GM19455 (cell line): Measurements from ENCODE around the gene ZMYND8.
"Not testable (repeated sequence)": the region's sequence is repeated elsewhere in the genome, so short reads cannot be mapped to it uniquely, and the experiment has no call there.

Experiments used
- ATAC-seq: cut with Tn5 transposase; IDR thresholded peaks from one replicate; pipeline ENCODE4 v1.9.1; 2021; ENCODE audit not compliant: unreplicated experiment

ZMYND8 gene

DNA sequence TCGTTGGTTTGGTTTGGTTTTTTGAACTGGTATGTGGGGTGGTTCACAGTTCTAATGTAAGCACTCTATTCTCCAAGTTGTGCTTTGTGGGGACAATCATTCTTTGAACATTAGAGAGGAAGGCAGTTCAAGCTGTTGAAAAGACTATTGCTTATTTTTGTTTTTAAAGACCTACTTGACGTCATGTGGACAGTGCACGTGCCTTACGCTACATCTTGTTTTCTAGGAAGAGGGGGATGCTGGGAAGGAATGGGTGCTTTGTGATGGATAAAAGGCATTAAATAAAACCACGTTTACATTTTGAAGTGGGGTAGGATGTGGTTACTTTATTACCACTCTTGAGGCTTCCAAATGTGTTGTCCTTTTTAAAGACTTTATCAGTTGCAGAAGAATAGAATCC lies 168.0 kb downstream of the ZMYND8 start:
- ATAC-seq, result no peak

DNA sequence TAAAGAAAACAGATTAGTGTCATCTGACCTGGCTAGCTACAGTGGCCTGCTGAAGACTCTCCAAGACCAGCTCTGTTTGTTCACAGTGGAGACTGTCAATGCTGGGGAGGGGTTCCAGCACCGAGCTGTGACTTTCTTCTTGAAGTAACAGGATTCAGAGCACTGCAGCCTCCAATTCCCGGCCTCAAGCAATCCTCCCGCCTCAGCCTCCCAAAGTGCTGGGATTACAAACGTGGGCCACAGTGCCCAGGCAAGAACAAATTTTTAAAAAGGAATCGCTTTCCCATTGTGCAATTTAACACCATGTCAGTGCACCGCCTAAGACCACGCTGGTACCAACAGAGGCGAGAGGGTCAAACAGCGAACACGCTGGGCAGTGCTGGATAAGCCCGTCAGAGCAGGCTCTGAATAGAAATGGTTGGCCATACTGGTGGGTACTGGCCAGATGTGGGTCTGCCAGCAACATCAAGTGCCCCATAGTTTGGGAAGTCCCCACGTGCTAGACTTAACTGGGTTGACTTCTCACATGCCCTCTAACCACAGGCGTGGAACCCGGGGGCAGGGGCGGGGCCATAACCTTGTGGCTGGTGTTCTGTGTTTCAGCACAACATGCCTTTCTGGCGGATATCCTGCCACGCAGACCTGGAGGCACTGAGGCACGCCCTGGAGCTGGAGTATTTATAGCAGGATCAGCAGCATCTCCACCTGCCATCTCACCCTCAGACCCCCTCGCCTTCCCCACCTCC lies 168.9 kb downstream of the ZMYND8 start:
- no peak for ATAC-seq

DNA sequence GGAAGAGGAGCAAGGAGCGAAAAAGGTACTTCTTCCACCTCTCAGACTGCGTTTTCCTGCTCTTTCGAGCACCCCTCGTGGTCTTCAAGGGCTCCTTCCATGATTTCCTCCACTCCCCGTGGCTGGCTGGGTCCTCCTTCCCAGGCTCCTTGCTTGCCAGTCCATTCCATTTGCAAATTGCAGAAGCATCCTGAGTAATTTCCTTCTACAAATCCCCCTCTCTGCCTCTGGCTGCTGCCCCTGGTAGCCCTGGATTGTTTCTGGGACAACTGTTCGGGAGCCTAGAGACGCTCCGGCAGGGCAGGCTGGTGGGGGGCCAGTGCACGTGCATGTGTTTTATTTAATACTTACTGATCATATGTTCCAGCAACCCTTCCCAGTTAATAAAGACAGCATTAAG lies 173.1 kb downstream of the ZMYND8 start:
- no peak for ATAC-seq

DNA sequence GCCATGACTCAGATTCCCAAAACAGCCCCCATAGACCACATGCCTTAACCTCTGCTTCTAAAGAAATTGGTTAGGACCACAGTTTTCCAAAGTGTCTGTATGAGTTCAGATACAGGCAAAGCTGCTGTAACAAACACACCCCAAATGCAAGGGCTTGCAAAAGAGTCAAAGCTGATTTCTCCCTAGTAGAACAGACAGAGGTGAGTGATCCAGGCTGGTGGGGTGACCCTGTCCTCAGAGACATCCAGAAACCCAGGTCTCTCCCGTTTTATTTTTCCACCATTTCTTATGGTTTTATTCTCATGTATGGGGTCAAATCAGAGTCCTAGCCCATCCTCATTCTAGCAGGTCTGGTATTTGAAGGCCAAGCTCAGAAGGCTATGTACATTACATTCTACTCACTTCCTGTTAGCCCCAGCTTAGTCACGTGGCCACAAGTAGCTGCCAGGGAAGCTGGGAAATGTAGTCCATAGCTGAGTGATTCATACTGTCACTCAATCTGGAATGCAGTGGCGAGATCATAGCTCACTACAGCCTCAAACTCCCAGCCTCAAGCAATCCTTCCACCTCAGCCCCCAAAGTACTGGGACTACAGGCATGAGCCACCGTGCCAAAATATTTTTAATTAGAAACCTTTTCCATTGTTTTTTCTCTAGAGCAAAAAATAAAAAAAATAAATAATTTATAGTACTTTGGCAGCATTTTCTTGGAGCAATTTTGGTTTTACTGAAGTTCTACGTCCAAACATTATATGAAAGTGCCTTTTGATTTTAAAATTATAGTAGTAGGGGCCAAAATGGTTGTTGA lies 175.2 kb downstream of the ZMYND8 start:
- no peak for ATAC-seq

DNA sequence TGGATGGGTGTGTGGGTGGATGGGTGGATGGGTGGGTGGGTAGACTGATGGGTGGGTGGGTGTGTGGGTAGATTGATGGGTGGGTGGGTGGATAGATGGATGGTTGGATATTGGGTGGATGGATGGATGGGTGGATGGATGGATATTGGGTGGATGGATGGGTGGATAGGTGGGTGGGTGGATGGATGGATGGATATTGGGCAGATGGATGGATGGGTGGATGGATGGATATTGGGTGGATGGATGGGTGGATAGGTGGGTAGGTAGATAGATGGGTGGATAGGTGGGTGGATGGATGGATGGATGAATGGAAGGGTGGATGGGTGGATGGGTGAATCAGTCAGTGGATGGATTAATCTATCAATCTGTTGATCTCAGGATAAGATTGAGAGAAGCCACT lies 177.2 kb downstream of the ZMYND8 start:
- ATAC-seq, result no peak

DNA sequence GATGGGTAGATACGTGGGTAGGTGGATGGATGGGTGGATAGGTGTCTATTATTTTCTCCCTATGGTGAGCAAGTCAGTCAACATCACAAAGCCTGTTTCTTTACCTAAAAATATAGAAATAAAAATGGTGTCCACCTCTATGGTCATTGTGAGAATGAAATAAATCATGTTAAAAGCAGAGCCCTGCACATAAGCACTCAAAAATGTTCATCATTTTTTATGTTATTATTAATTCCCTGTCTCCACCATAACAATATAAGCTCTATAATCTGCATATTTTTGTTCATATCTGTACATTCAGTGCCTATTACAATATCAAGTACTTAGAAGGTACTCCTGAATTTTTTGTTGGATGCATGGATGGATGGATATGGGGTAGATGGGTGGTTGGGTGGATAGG lies 177.6 kb downstream of the ZMYND8 start:
- ATAC-seq, result no peak

DNA sequence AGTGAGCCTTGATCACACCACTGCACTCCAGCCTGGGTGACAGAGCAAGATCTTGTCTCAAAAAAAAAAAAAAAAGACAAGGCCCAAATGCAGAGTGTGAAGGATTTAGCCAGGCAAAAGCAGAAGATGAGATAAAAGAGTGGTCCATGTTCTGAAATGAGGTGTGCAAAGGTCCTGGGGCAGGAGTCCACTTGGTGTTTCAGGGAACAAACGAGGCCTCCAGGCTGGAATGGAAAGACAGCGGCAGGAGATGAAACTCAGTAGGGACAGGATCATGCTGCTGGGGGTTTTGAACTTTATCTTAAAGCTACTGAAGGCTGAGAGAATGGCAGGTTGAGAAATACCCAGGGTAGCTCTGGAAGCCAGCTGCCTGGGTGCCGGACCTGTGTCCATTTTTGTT lies 178.2 kb downstream of the ZMYND8 start:
- no peak for ATAC-seq

DNA sequence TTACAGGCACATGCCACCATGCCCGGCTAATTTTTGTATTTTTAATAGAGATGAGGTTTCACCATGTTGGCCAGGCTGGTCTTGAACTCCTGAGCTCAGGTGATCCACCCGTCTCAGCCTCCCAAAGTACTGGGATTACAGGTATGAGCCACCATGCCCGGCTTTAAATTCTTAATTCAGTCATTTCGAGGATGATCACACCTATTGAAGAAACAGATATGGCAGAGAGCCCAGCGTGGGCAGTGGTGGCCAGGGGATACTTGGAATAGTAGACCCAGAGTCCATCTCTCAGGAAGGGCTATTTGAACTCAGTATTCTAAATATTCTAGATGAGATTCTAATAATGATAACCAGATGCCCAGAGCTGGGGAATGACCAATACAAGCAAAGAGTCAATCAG lies 180.3 kb downstream of the ZMYND8 start:
- not testable (repeated sequence) for ATAC-seq

DNA sequence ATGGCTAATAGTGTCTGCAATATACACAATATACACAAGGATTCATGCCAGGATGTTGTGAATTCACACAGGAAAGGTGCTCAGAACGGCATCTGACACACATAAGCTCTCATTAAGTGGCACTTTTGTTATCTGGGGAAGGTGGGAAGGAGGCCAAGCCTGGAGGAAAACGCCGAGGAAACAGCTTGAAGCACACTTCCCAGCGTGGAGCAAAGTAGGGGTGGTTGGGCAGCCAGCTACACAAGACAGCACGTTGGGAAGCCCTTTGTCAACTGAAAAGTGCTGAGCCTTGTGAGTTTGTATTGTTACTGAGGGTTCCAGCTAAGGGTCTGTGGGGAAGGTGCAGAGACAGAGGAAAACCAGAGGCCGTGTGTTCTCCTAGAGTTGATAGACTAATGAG lies 181.0 kb downstream of the ZMYND8 start:
- ATAC-seq, result no peak

DNA sequence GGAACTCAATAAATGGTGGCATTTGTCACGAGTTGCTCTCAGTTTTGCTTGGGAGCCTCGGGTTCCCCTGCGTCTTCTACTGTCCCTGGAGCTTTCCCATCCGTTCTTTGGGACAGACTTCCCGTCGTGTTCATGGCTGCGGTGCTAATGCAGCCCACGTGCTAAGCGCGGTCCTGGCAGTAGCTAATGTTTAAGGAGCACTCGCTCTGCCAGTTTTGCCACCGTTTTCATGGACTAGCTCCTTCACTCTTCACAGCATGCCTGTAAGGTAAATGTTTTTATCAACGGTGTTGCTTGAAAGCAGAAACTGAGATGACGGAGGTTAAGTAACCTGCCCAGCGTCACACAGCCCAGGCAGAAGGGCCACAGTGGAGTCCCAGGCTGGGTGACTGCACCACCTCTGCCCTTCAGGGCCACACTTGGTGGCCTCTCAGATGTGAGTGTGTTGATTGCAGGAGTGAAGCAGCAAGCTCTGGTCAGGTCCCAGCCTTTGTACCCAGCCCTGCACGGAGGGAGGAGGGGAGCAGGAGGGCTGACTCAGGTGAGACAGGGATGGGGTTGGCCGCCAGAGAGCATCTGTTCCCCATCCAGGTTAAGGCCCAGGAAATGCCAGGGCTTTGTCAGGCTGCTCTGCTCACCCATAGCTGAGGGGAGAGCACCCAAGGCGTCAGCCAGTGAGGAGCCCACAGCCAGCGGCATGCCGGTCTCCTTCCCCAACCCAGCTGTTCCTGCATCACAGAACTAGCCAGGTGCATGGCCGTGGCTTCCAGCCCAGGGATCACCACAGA lies 181.8 kb downstream of the ZMYND8 start:
- no peak for ATAC-seq

DNA sequence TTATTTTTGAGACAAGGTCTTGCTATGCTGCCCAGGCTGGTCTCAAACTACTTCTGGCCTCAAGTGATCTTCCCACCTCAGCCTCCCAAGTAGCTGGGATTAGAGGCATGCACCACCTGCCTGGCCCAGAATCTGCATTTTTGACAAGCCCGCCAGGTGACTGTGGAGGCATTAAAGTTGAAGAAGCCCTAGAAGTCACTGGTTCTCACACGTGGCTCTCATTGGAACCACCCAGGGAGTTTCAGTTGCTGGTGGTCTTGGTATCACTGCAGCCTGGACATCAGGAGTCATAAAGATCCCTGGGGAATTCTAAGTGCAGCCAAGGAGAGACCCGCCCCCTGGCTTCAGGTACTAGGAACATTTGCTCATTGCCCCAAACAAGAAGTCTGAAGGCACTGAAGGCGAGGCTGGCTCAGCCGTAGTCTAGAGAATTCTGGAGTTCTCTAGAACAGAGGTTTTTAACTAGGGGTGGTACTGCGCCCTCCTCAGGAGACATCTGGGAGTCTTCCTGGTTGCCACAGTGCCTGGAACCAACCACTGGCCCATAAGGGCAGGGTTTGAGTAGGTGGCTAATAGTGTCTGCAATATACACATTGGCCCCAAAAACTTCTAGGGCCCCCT lies 182.8 kb downstream of the ZMYND8 start:
- no peak for ATAC-seq

DNA sequence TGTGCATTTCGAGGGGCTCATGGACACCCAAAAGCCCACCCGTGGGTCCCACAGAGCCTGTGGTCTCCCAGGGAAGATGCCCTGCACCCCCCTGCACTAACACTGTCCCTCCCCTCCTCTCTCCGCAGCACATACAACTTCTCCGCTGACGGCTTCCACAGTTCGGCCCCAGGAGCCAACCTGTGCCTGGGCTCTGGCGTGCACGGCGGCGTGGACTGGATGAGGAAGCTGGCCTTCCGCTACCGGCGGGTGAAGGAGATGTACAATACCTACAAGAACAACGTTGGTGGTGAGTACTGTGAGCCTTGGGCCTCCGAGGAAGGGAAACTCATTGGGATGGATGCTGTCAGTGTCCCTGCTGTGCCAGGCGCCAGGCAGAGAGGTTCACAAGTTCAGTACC lies 183.9 kb downstream of the ZMYND8 start:
- ATAC-seq, result no peak

DNA sequence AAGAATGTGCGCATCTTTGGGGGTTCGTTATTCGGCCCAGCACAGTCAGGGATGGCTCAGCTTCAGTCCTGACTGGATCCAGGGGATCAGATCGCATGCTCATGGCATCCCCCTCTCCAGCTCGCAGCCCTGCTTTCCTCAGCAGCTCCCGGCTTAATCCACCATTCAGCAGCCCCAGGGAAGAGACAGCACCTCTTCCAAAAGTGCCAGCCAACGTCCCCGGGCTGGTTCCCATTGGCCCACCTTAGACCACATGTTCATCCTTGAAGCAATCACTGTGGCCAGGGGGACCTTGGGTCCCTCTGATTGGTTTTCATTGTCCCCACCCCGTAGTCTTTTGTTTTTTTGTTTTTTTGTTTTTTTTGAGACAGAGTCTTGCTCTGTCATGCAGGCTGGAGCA lies 188.7 kb downstream of the ZMYND8 start:
- ATAC-seq, result no peak

DNA sequence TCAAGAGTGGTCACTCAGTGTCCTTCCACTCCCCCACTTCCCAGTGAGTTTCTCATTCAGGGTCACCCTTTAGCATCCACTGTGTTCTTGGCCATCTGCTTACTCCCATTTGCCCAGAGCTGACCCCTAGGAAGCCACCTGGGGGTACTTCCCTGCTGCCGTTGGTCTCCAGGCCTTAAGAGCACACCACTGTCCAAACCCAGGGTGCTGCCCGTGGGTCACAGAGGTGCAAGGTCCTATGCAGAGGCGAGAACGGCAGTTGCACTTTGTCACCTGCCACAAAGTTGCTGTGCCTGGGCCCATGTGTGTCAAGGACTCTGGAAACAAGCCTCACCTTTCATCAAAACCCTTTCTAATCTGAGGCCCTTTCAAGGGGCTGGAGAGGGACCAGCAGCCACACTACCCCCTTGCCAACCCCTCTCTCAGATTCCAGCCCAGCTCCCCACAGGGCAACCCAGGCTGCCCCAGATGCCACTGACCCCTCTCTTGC lies 191.1 kb downstream of the ZMYND8 start:
- ATAC-seq, result no peak

DNA sequence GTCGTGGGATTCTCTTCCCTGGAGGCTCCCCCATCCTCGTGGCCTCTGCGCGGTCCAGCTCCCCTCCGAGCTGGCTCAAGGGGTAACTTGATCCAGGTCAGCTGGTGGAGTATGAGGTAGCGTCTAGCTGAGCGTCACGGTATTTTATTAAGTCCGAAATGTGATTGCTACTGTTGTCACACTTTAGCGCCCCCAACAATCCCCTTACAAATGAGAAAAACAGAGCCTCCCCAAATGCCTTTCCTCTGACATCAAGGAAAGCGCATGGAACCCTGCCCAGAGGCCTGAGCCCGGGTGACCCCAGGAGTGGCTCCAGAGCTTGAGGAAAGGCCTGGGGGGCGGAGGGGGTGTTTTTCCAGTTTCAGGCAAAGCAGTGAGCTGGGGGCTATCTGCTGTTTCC lies 192.4 kb downstream of the ZMYND8 start:
- no peak for ATAC-seq

DNA sequence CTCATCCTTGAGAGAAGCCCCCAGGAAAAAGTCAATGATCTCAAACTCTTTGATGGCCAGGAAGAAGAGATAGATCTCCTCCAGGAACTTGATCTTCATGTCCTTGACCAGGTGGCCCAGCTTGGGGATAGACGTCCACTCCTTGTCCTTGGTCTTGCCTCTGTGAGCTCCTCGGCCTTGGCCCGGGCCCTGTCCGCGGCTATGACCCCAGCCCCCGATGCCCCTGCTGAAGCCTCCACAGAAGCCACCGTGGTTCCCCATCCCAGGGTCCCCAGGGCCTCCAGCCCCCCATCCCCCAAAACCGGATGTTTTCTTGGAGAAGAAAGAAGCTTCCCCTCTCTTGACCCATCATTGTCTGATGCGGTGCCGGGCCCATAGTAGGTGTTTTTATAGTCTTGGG lies 195.1 kb downstream of the ZMYND8 start:
- no peak for ATAC-seq

DNA sequence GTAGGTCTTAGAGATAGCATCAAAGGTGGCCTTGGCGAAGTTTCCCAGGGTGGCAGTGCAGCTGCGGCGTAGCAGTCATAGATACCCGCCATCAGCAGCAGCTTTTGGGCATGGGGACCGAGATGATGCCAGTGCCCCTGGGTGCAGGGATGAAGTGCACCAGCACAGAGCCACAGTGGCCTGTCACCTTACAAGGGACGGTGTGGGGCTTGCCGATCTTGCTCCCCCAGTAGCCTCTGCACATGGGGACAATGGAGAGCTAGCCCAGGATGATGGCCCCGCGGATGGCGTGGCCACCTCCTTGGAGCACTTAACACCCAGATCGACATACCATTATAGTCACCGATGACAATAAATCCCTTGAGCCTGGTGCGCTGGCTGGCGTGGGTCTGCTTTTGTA lies 195.5 kb downstream of the ZMYND8 start:
- ATAC-seq, result no peak

DNA sequence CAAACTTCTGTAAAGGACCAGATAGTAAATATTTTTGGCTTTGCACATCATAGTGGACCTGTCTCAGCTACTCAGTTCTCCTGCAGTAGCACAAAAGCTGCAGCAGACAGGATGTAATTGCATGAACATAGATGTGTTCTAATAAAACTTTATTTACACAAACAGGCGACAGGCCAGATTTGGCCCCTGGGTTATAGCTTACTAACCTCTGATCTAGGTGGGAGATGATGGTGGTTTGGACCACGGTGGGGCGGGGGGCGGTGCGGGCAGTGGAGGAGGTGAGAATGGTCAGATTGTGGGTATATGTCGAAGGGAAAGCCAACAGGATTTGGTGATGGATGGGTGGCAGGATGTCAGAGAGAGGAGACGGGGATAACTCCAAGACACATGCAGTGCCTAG lies 196.3 kb downstream of the ZMYND8 start:
- ATAC-seq, result no peak
